OCI-LY7 (cell line): ENCODE data around the gene R3HDML. TPM values are rescaled to one million over a fixed set of nuclear protein-coding genes. Genes with fewer than 3 reads are reported as not detected.

Experiments
- BruUV-seq: library from RNA; stranded (reverse); fragments of 400-500 nt; replicated peaks from 2 replicates; lab custom pipeline; 2021; lab: Mats Ljungman, UMichigan
- CTCF ChIA-PET: fragments of 300-600 bp; sonication (Branson Sonifier 250); formaldehyde crosslinking; loops from one replicate; lab custom pipeline; 2022; ENCODE audit warnings: antibody characterized with exemption; ENCODE audit not compliant: unreplicated experiment; lab: Charles Lee
- POLR2A ChIA-PET: fragments of 300-600 bp; sonication (Branson Sonifier 250); formaldehyde crosslinking; loops from one replicate; lab custom pipeline; 2022; ENCODE audit warnings: antibody characterized with exemption; lab: Charles Lee
- DNase-seq: peaks from one replicate; pipeline ENCODE4 v3.0.0-alpha.2; 2015; ENCODE audit warnings: low spot score
- H2AFZ ChIP-seq: fragments of 200-600 bp; sonication (generic), shearing (Covaris generic); 2 replicates; pipeline ENCODE4 v1.6.1; 2014; ENCODE audit warnings: mild to moderate bottlenecking, antibody characterized with exemption, low read length, moderate library complexity
- H3K27ac ChIP-seq: fragments of 200-600 bp; sonication (generic); 2 replicates; pipeline ENCODE4 v1.5.1; 2014; ENCODE audit warnings: mixed run types, low read depth, mild to moderate bottlenecking, moderate library complexity, low read length, inconsistent platforms; ENCODE audit not compliant: poor library complexity, severe bottlenecking
- H3K36me3 ChIP-seq: fragments of 200-600 bp; sonication (generic); 2 replicates; pipeline ENCODE4 v1.6.1; 2014; ENCODE audit warnings: mild to moderate bottlenecking, antibody characterized with exemption, low read length, moderate library complexity, mixed read lengths; ENCODE audit not compliant: insufficient read depth
- H3K4me1 ChIP-seq: fragments of 200-600 bp; sonication (generic); 2 replicates; pipeline ENCODE4 v1.5.1; 2014; ENCODE audit warnings: mild to moderate bottlenecking, low read length; ENCODE audit not compliant: insufficient read depth, poor library complexity, severe bottlenecking
- H3K4me2 ChIP-seq: fragments of 200-600 bp; sonication (generic); 2 replicates; pipeline ENCODE4 v1.6.1; 2014; ENCODE audit warnings: mild to moderate bottlenecking, low read length
- H3K4me3 ChIP-seq: fragments of 200-600 bp; sonication (generic); 2 replicates; pipeline ENCODE4 v1.5.1; 2014; ENCODE audit warnings: mild to moderate bottlenecking, low read depth, low read length; ENCODE audit not compliant: poor library complexity, severe bottlenecking
- H3K79me2 ChIP-seq: fragments of 200-600 bp; sonication (generic); 2 replicates; pipeline ENCODE4 v1.6.1; 2016; ENCODE audit warnings: low read depth, mild to moderate bottlenecking, low read length, moderate library complexity, mixed read lengths; ENCODE audit not compliant: insufficient read depth
- H3K9me2 ChIP-seq: fragments of 200-600 bp; sonication (generic); 2 replicates; pipeline ENCODE4 v1.6.1; 2016; ENCODE audit warnings: mild to moderate bottlenecking, low read length, mixed read lengths; ENCODE audit not compliant: insufficient read depth
- H3K9me3 ChIP-seq: fragments of 200-600 bp; sonication (generic); 2 replicates; pipeline ENCODE4 v1.6.1; 2014; ENCODE audit warnings: mild to moderate bottlenecking, mixed run types, low read length, mixed read lengths
- H4K20me1 ChIP-seq: fragments of 200-600 bp; sonication (generic); 2 replicates; pipeline ENCODE4 v1.6.1; 2014; ENCODE audit warnings: mild to moderate bottlenecking, antibody characterized with exemption, low read length, moderate library complexity, mixed read lengths; ENCODE audit not compliant: insufficient read depth
- CTCF ChIP-seq: fragments of 200-600 bp; sonication (generic); conservative IDR thresholded peaks from 2 replicates; pipeline ENCODE4 v1.5.1; 2014; ENCODE audit warnings: mild to moderate bottlenecking, antibody characterized with exemption, low read length, moderate library complexity, mixed read lengths
- EZH2phosphoT487 ChIP-seq: fragments of 200-600 bp; sonication (generic); IDR thresholded peaks from 2 replicates; pipeline ENCODE4 v1.6.1; 2018; ENCODE audit warnings: low read depth, borderline replicate concordance, mild to moderate bottlenecking, mixed run types, antibody characterized with exemption, low read length, moderate library complexity, mixed read lengths
- intact Hi-C: fragments of 100-400 bp; cut with micrococcal nuclease; formaldehyde crosslinking; loops from one replicate; pipeline ENCODE4 v1.10.0; 2022; ENCODE audit not compliant: unreplicated experiment
- total RNA-seq, 2 experiments: library from RNA; depleted of rRNA in 1 of 2; stranded (reverse); fragments of >200 nt in 1 of 2; shearing (Covaris generic) in 1 of 2; gene quantifications; 2 replicates each; pipeline ENCODE4 v1.2.3, GENCODE V29; 2014 to 2022

Gene R3HDML
- total RNA-seq, 2 experiments from 2014 or later = not detected

GRCh38 chr20:44354979-44355497 is 18.2 kb downstream of the R3HDML start:
- TF ChIP-seq EZH2phosphoT487 (no peak), CTCF (no peak)
- no TSS peak for BruUV-seq
- CTCF ChIA-PET = no interaction called here
- Histone ChIP-seq H3K9me3 (no peaks in the 10 kb centered on the region), H3K4me3 (no peak overlapping the region), H3K9me2 (no peaks in the 10 kb centered on the region), H3K4me2 (no peak overlapping the region), H4K20me1 (no peaks in the 10 kb centered on the region), H2AFZ (no peak overlapping the region), H3K27ac (no peak overlapping the region), H3K36me3 (no peaks in the 10 kb centered on the region), H3K79me2 (no peaks in the 10 kb centered on the region), H3K4me1 (no peaks in the 10 kb centered on the region)
- DNase-seq = no peak
- POLR2A ChIA-PET = interaction anchor here (0.6 kb wide), 1 partner anchor 99 kb away, joined by 3 read pairs; no protein-coding TSS in a partner anchor
- intact Hi-C loops = no loop called here

GRCh38 chr20:44355498-44356352 is 18.9 kb downstream of the R3HDML start, which contains the start of gene HNF4A:
Gene HNF4A (plus strand): TSS chr20:44355699. CDS start chr20:44355805, 106 bp downstream.
- H3K9me2 ChIP-seq = no peaks in the 10 kb centered on the region
- H3K79me2 ChIP-seq = no peaks in the 10 kb centered on the region
- no peak within 1 kb of the TSS for H3K4me2 ChIP-seq
- H3K4me1 ChIP-seq = no peaks in the 10 kb centered on the region
- H3K4me3 ChIP-seq = no peak within 1 kb of the TSS
- no peaks in the 10 kb centered on the region for H3K36me3 ChIP-seq
- CTCF ChIA-PET = no interaction called here
- no peaks in the 10 kb centered on the region for H4K20me1 ChIP-seq
- no peak for DNase-seq
- H3K9me3 ChIP-seq = no peaks in the 10 kb centered on the region
- BruUV-seq = no TSS peak
- no peak within 1 kb of the TSS for H3K27ac ChIP-seq
- intact Hi-C loops = no loop called here
- no peak for TF ChIP-seq CTCF
- no peak for TF ChIP-seq EZH2phosphoT487
- H2AFZ ChIP-seq = no peak within 1 kb of the TSS
- POLR2A ChIA-PET = no interaction called here

- H3K79me2 ChIP-seq = no peaks in the 10 kb centered on the region
- BruUV-seq = no TSS peak
- H2AFZ ChIP-seq = no peak overlapping the region
- intact Hi-C loops = no loop called here
- no peaks in the 10 kb centered on the region for H4K20me1 ChIP-seq
- DNase-seq = no peak
- no peak overlapping the region for H3K27ac ChIP-seq
- ChIA-PET CTCF (no interaction called here), POLR2A (no interaction called here)
- no peaks in the 10 kb centered on the region for H3K4me1 ChIP-seq
- no peak overlapping the region for H3K4me2 ChIP-seq
- no peaks in the 10 kb centered on the region for H3K9me2 ChIP-seq
- no peaks in the 10 kb centered on the region for H3K9me3 ChIP-seq
- no peaks in the 10 kb centered on the region for H3K36me3 ChIP-seq
- TF ChIP-seq CTCF = no peak
- TF ChIP-seq EZH2phosphoT487 = no peak
- H3K4me3 ChIP-seq = no peak overlapping the region
These were observed 19.5 kb downstream of the R3HDML start for GRCh38 chr20:44356353-44356723.
